Hepatocyte (in vitro differentiated cells): ENCODE measurements around the gene FAM9C. TPM values are rescaled to one million over a fixed set of nuclear protein-coding genes. Genes with fewer than 3 reads are reported as not detected.
A peak's percentile ranks its signal among the peaks of the same experiment; 100 is the strongest.

Source experiments
- DNase-seq: peaks from one replicate; pipeline ENCODE4 v3.0.0-alpha.2; 2016; ENCODE audit warnings: low spot score
- H2AFZ ChIP-seq: fragments of 200-600 bp; sonication (generic); 2 replicates; pipeline ENCODE4 v1.6.0; 2016; ENCODE audit warnings: antibody characterized with exemption, mild to moderate bottlenecking
- H3K27ac ChIP-seq: fragments of 200-600 bp; sonication (generic); 2 replicates; pipeline ENCODE4 v1.5.1; 2016; ENCODE audit warnings: mild to moderate bottlenecking
- H3K27me3 ChIP-seq: fragments of 200-600 bp; sonication (generic); 2 replicates; pipeline ENCODE4 v1.6.1; 2016
- H3K36me3 ChIP-seq: fragments of 200-600 bp; sonication (generic); replicated peaks from 2 replicates; pipeline ENCODE4 v1.5.1; 2016; ENCODE audit warnings: low read depth; ENCODE audit not compliant: insufficient read depth
- H3K4me1 ChIP-seq: fragments of 200-600 bp; sonication (generic); 2 replicates; pipeline ENCODE4 v1.5.1; 2016; ENCODE audit warnings: mild to moderate bottlenecking, moderate library complexity; ENCODE audit not compliant: insufficient read depth
- H3K4me2 ChIP-seq: fragments of 200-600 bp; sonication (generic); 2 replicates; pipeline ENCODE4 v1.6.0; 2016
- H3K4me3 ChIP-seq: fragments of 200-600 bp; sonication (generic); 2 replicates; pipeline ENCODE4 v1.5.1; 2016; ENCODE audit warnings: mild to moderate bottlenecking
- H3K79me2 ChIP-seq: fragments of 200-600 bp; sonication (generic); 2 replicates; pipeline ENCODE4 v1.6.0; 2017; ENCODE audit warnings: mild to moderate bottlenecking
- H3K9me2 ChIP-seq: fragments of 200-600 bp; sonication (generic); replicated peaks from 2 replicates; pipeline ENCODE4 v1.6.0; 2017; ENCODE audit warnings: mild to moderate bottlenecking; ENCODE audit not compliant: insufficient read depth
- H3K9me3 ChIP-seq: fragments of 200-600 bp; sonication (generic); 2 replicates; pipeline ENCODE4 v1.5.1; 2016; ENCODE audit warnings: low read depth, mild to moderate bottlenecking
- H4K20me1 ChIP-seq: fragments of 200-600 bp; sonication (generic); 2 replicates; pipeline ENCODE4 v1.6.0; 2016; ENCODE audit warnings: mild to moderate bottlenecking; ENCODE audit not compliant: insufficient read depth, poor library complexity, severe bottlenecking
- CTCF ChIP-seq: fragments of 200-600 bp; sonication (generic); IDR thresholded peaks from 2 replicates; pipeline ENCODE4 v1.5.1; 2016; ENCODE audit warnings: antibody characterized with exemption, mild to moderate bottlenecking; ENCODE audit not compliant: poor library complexity
- EZH2 ChIP-seq: fragments of 200-600 bp; sonication (generic); IDR thresholded peaks from 2 replicates; pipeline ENCODE4 v1.6.1; 2016; ENCODE audit warnings: antibody characterized with exemption, mild to moderate bottlenecking, borderline replicate concordance
- EZH2phosphoT487 ChIP-seq: fragments of 200-600 bp; sonication (generic); IDR thresholded peaks from one replicate; pipeline ENCODE4 v1.6.1; 2018; ENCODE audit warnings: antibody characterized with exemption, mild to moderate bottlenecking, low read depth, moderate library complexity; ENCODE audit not compliant: unreplicated experiment, severe bottlenecking
- WGBS: methylation state at CpG from one replicate; pipeline ENCODE4 v1.1.6; 2016; ENCODE audit warnings: low lambda C conversion rate; ENCODE audit errors: missing lambda C conversion rate; 5-methylcytosine and 5-hydroxymethylcytosine counted together
- polyA plus RNA-seq: library from polyadenylated mRNA; unstranded; fragments of >200 nt; fragmentation: Nextera tagmentation; extraction: Ambion mirVana; gene quantifications from 2 replicates; pipeline ENCODE4 v1.2.1, GENCODE V29; 2016
- total RNA-seq: library from RNA; depleted of rRNA; stranded (reverse); fragments of >200 nt; gene quantifications from 2 replicates; pipeline ENCODE4 v1.2.3, GENCODE V29; 2014

The FAM9C gene
- total and polyA plus RNA-seq, 2 experiments from 2014 or later = not detected

- no peaks in the 10 kb centered on the region for H4K20me1 ChIP-seq
- H3K4me2 ChIP-seq = no peak overlapping the region
- no peak for TF ChIP-seq CTCF
- TF ChIP-seq EZH2phosphoT487 = no peak
- H3K27ac ChIP-seq = peak overlapping the region; percentile 11
- no peaks in the 10 kb centered on the region for H3K79me2 ChIP-seq
- no peaks in the 10 kb centered on the region for H3K9me3 ChIP-seq
- no peaks in the 10 kb centered on the region for H3K36me3 ChIP-seq
- WGBS = 52% methylated on average over 6 of the region's 6 CpGs
- peak overlapping the region; percentile 42 for H2AFZ ChIP-seq
- H3K4me1 ChIP-seq = peaks cover 23% of the 10 kb centered on the region
- H3K9me2 ChIP-seq = no peaks in the 10 kb centered on the region
- DNase-seq = no peak
- H3K4me3 ChIP-seq = no peak overlapping the region
- no peaks in the 10 kb centered on the region for H3K27me3 ChIP-seq
These were observed 37.2 kb upstream of the FAM9C start for GRCh38 chrX:13081395-13082205.

GRCh38 chrX:13080128-13080795 is 35.8 kb upstream of the FAM9C start:
- Histone ChIP-seq H3K27ac (peak overlapping the region; percentile 87), H4K20me1 (no peaks in the 10 kb centered on the region), H3K4me3 (no peak overlapping the region), H3K9me3 (no peaks in the 10 kb centered on the region), H3K27me3 (no peaks in the 10 kb centered on the region), H3K4me2 (no peak overlapping the region), H3K4me1 (peaks cover 32% of the 10 kb centered on the region), H2AFZ (no peak overlapping the region), H3K36me3 (no peaks in the 10 kb centered on the region), H3K79me2 (no peaks in the 10 kb centered on the region), H3K9me2 (no peaks in the 10 kb centered on the region)
- DNase-seq = no peak
- TF ChIP-seq CTCF = no peak
- TF ChIP-seq EZH2phosphoT487 = no peak
- TF ChIP-seq EZH2 = no peak
- 95% methylated on average over 4 of the region's 4 CpGs for WGBS

GRCh38 chrX:13078739-13079444 is 34.5 kb upstream of the FAM9C start:
- Histone ChIP-seq H3K36me3 (no peaks in the 10 kb centered on the region), H3K27me3 (no peaks in the 10 kb centered on the region), H4K20me1 (no peaks in the 10 kb centered on the region), H3K79me2 (no peaks in the 10 kb centered on the region), H2AFZ (peak overlapping the region; percentile 32), H3K27ac (peak overlapping the region; percentile 87), H3K4me2 (peak overlapping the region; percentile 61), H3K4me3 (no peak overlapping the region), H3K9me3 (no peaks in the 10 kb centered on the region), H3K9me2 (no peaks in the 10 kb centered on the region), H3K4me1 (peaks cover 33% of the 10 kb centered on the region)
- TF ChIP-seq CTCF (no peak), EZH2 (no peak), EZH2phosphoT487 (no peak)
- DNase-seq = peak; percentile 57
- WGBS = 53% methylated on average over 10 of the region's 10 CpGs
